Activated CD8-positive, alpha-beta memory T cell treated with anti-CD3 and anti-CD28 coated beads for 1 hour (primary cell): ENCODE results near the gene LAG3.
A peak's percentile ranks its signal among the peaks of the same experiment; 100 is the strongest.

Experiments
- DNase-seq, 2 donors: peaks; one replicate each; pipeline ENCODE4 v3.0.0-alpha.2; 2020; ENCODE audit warnings: low read depth in 1 of 2; ENCODE audit errors: extremely low read depth in 1 of 2

Gene LAG3

DNA sequence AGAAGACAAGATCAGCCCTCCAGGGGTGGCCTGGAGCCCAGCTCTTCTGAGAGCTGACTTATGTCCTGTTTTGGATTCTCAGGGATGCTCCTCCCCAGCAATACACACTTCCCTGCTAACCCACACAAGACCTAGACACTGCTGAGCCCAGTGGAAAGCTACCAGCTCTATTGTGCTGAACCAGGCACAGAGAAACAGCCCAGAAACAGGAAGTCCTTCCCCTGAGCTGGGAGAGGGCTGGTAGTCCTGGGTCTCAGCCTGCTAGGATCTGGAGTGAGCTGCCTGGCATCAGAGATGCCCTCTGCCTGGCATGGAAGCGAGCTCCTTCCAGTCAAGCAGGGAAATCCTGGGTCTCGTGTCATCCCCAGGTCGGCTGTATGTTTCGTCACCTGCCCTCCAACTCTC is 1.2 kb upstream of the LAG3 start:
- DNase-seq: no peak

DNA sequence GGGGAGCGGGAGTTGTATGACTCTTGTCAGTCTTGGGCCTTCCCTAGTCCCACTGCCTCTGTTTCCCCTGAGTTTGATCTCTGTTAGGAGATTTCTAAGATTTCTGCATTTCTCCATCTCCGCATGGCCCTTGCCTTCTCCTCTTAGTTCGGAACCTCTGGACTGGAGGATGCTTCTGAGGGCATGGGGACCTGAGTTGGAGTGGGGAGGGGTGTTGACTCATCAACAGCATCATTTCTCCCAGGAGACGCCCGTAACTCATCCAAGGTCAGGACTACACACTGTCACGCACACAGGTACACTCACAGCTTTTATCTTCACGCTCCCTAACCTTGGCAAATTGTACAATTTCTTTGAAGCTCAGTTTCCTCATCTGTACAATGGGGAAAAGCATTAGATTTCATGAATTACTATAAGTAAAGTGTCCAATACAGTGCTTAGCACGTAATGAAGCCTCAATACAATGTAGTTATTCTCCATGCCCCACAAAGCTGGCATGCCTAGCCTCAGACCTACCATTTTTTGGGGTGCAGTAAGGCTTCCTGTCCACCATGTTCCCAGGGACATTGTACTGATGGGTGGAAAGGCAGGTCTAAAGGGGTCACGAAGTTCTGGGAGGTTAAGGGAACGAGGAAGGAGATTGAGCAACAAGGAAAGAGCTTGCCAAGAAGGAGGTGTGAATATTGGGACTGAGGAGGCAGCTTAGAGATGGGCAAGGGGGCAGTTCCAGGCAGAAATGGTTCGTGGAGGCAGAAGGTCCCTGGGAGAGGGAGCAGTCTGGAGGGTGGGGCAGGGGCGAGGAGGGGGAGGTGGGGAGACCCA is 600 bp upstream of the LAG3 start:
- DNase-seq: no peak

- DNase-seq: no peak
These were observed 638 bp downstream of the LAG3 start for GRCh38 chr12:6772726-6773589.

DNA sequence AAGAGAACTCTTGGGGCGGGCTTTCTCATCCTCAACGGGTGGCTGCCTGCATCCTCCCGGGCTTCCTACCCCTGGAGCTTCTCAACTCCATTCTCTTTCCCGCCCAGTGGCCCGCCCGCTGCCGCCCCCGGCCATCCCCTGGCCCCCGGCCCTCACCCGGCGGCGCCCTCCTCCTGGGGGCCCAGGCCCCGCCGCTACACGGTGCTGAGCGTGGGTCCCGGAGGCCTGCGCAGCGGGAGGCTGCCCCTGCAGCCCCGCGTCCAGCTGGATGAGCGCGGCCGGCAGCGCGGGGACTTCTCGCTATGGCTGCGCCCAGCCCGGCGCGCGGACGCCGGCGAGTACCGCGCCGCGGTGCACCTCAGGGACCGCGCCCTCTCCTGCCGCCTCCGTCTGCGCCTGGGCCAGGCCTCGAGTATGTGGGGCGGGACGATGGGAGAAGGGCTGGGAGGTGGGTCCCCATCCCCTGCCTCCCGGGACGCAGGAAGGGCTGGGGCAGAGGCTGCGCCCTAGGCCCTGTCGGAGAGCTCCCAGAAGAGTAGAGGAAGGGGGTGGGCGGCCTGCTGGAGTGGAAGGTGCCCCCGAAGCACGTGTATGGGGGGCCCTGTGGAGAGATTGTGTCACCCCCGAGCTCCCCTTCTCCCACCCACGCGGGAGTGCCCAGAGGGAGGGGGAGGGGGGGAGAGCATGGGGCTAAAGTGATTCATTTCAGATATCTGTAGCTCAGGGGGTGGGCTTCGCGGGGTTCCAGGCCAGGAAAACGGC is 1.5 kb downstream of the LAG3 start:
- no peak for DNase-seq

DNA sequence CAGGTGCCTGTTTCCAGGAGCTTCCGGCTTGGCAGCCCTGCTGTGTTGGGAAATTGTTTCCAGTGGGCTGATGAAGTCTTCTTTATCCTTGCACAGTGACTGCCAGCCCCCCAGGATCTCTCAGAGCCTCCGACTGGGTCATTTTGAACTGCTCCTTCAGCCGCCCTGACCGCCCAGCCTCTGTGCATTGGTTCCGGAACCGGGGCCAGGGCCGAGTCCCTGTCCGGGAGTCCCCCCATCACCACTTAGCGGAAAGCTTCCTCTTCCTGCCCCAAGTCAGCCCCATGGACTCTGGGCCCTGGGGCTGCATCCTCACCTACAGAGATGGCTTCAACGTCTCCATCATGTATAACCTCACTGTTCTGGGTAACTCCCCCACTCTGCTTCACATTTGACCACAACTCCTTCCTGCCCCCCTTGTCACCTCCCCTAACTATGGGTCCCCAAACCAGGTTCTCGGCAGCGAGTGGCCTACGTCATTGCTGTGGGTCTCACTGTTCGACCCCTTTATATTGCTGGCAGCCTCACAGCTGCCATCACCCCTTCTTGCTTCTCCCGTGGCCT is 2.3 kb downstream of the LAG3 start:
- DNase-seq: no peak

- DNase-seq: no peak
These were observed 3.2 kb downstream of the LAG3 start for GRCh38 chr12:6775185-6776174.

DNA sequence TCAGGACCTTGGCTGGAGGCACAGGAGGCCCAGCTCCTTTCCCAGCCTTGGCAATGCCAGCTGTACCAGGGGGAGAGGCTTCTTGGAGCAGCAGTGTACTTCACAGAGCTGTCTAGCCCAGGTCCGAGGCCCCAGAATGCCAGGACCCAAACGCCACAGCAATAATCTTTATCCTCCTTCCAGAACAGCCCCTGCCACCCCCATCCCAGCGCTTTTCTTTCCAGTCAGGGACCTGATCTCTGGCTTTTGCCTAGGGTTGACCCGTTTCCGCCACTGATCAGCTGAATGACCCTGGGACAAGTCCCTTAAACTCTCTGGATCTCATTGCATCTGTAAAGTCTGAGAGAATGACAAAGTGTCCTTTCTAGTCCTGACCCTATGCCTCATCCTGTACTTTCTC is 5.1 kb downstream of the LAG3 start:
- no peak for DNase-seq

GRCh38 chr12:6778217-6778573 is 5.9 kb downstream of the LAG3 start:
- no peak for DNase-seq

- peak; percentile 74 to 81 for DNase-seq
These were observed 6.5 kb downstream of the LAG3 start for GRCh38 chr12:6778574-6779550.

GRCh38 chr12:6779708-6780432 is 7.5 kb downstream of the LAG3 start:
- no peak for DNase-seq

DNA sequence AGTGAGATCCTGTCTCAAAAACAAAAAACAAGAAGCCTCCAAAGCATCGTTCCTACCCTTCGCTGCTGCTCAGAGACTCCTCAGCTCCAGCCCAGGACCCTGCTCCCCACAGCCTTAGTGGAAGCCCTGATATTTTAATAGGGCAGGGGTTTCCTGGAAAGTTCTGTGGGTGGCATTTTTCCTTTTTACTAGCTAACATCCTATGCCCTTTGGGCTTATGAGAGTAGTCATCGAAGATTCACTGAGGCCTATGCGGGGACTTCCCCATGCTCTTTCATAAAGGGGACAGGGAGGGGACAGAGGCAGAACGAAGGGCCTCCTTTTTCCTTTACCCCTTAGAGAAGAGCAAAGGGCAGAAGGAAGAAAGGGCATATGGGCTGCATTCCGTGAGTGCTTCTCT is 8.3 kb downstream of the LAG3 start:
- DNase-seq: no peak

DNA sequence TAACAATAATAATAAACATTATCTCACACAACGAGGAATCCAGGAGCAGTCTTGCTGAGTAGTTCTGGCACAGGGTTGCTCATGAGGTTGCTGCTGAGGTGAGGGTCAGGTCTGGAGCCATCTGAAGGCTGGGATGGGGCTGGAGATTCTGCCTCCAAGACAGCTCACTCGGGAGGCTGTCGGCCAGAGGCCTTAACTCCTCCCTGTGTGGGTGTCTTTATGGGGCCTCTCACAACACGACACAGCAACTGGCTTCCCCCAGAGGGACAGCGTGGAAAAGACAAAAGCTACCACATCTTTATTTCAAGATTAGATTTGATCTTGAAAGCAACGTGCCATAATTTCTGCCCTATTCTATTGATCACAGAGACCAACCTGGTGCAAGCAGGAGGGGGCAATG is 9.8 kb downstream of the LAG3 start:
- DNase-seq: no peak

- no peak for DNase-seq
These were observed 10.7 kb downstream of the LAG3 start for GRCh38 chr12:6782850-6783566.

DNA sequence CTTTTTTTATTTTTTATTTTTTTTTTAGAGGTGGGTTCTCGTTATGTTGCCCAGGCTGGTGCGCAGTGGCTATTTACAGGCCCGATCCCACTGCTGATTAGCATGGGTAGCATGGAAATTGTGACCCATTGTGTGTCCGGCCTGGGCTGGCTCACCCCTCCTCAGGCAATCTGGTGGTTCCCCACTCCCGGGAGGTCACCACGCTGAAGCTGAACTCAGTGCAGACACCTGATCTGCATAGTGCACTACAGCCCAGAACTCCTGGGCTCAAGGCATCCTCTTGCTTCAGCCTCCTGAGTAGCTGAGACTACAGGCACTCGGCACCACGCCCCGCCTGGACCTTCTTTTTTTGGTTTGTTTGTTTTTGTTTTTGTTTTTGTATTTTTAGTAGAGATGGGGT is 11.5 kb downstream of the LAG3 start:
- no peak for DNase-seq

GRCh38 chr12:6784296-6784695 is 12.0 kb downstream of the LAG3 start:
- no peak for DNase-seq

DNA sequence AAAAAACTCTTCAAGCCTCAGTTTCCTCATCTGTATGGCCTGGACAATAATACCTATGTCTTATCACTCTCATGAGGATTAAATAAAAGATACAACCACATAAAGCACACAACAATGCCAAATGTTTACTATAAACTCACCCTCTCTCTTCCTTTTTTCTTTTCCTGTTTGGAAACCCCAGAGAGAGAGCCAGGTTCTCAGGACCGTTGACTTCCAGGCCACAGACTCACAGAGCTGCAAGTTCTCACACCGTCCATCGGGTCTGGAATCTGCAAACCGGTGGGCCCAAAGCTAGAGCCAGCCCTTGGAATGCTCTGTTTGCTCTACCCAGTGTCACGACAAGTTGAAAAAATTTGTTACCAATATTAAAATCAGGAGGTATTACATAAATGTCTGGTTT is 12.4 kb downstream of the LAG3 start:
- DNase-seq: no peak

DNA sequence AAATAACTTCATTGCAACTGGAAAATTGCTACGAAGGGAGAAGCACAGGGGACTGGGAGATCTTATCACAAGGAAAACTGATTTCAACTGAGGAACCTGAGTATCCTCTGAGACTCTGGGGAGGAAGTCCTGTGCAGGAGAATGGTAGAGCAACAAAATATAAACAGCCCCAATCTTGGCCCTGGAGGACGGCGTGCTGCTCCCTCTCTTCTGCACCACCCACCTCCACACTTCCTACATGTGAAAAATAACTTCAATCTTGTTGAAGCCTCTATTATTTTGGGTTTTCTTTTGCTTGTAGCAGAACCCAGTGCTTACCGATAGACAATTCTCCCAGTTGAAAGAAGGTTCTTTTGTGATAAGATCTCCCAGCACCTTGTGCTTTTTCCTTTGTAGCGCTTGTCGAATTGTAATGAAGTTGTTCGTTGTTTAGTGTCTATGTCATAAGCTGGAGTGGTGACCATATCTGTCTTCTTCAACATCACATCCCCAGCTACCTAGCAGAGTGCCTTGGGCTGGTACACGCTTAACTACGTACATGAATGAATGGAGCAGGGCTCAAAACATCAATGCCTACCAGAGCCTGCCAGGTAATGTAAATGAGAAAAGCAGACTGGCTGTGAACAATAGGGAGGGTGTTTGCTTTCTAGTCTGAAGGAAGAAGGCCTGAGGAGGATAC is 14.2 kb downstream of the LAG3 start:
- no peak for DNase-seq
